WTC11 (cell line): ENCODE data around the gene GALK1. TPM values are rescaled to one million over a fixed set of nuclear protein-coding genes. Genes with fewer than 3 reads are reported as not detected.

ENCODE experiments used
- ATF2 ChIP-seq: sonication (generic); formaldehyde crosslinking; IDR thresholded peaks from 2 replicates; pipeline ENCODE4 v1.8.1; 2022; ENCODE audit warnings: low read depth, missing genetic modification reagents, borderline replicate concordance
- CDX4 ChIP-seq: fragments of 250-450 bp; sonication (Bioruptor Pico); IDR thresholded peaks from 2 replicates; pipeline ENCODE4 v1.9.0; 2021; ENCODE audit warnings: moderate library complexity, mild to moderate bottlenecking, inconsistent platforms, borderline replicate concordance
- E2F4 ChIP-seq: sonication (generic); formaldehyde crosslinking; IDR thresholded peaks from 2 replicates; pipeline ENCODE4 v1.8.1; 2022; ENCODE audit warnings: low read depth, mild to moderate bottlenecking, moderate library complexity, missing genetic modification reagents, borderline replicate concordance
- EMX1 ChIP-seq: fragments of 250-450 bp; sonication (Bioruptor Pico); IDR thresholded peaks from 2 replicates; pipeline ENCODE4 v1.8.0; 2021; ENCODE audit warnings: mild to moderate bottlenecking
- ETV6 ChIP-seq: sonication (generic); formaldehyde crosslinking; IDR thresholded peaks from 2 replicates; pipeline ENCODE4 v1.8.1; 2022; ENCODE audit warnings: mild to moderate bottlenecking, missing genetic modification reagents
- FOXP4 ChIP-seq: sonication (generic); formaldehyde crosslinking; IDR thresholded peaks from 2 replicates; pipeline ENCODE4 v1.8.0; 2022; ENCODE audit warnings: mild to moderate bottlenecking, missing genetic modification reagents
- IRF2 ChIP-seq: sonication (generic); formaldehyde crosslinking; IDR thresholded peaks from 2 replicates; pipeline ENCODE4 v1.8.0; 2022; ENCODE audit warnings: low read depth, missing genetic modification reagents, borderline replicate concordance
- NR1H2 ChIP-seq: sonication (generic); formaldehyde crosslinking; IDR thresholded peaks from 2 replicates; pipeline ENCODE4 v1.9.0; 2021; ENCODE audit warnings: mild to moderate bottlenecking, moderate library complexity, missing genetic modification reagents
- PRDM15 ChIP-seq: sonication (generic); formaldehyde crosslinking; IDR thresholded peaks from 2 replicates; pipeline ENCODE4 v1.8.0; 2022; ENCODE audit warnings: missing genetic modification reagents
- RORB ChIP-seq: fragments of 250-450 bp; sonication (Bioruptor Pico); IDR thresholded peaks from 2 replicates; pipeline ENCODE4 v1.9.0; 2021; ENCODE audit warnings: mild to moderate bottlenecking
- USF2 ChIP-seq: sonication (generic); formaldehyde crosslinking; IDR thresholded peaks from 2 replicates; pipeline ENCODE4 v1.8.1; 2023; ENCODE audit warnings: mild to moderate bottlenecking, missing genetic modification reagents, moderate library complexity
- ZBTB43 ChIP-seq: sonication (generic); formaldehyde crosslinking; IDR thresholded peaks from 2 replicates; pipeline ENCODE4 v1.8.1; 2023; ENCODE audit warnings: mild to moderate bottlenecking, missing genetic modification reagents
- ZNF219 ChIP-seq: sonication (generic); formaldehyde crosslinking; IDR thresholded peaks from 2 replicates; pipeline ENCODE4 v1.8.0; 2023; ENCODE audit warnings: missing genetic modification reagents, mild to moderate bottlenecking, borderline replicate concordance
- ZNF232 ChIP-seq: sonication (generic); formaldehyde crosslinking; IDR thresholded peaks from 2 replicates; pipeline ENCODE4 v1.8.0; 2022; ENCODE audit warnings: mild to moderate bottlenecking, missing genetic modification reagents
- ZNF425 ChIP-seq: fragments of 250-450 bp; sonication (Bioruptor Pico); conservative IDR thresholded peaks from 2 replicates; pipeline ENCODE4 v1.9.0; 2021; ENCODE audit warnings: mild to moderate bottlenecking
- ZNF532 ChIP-seq: fragments of 250-450 bp; sonication (Bioruptor Pico); IDR thresholded peaks from 2 replicates; pipeline ENCODE4 v1.9.0; 2021; ENCODE audit warnings: mild to moderate bottlenecking, borderline replicate concordance
- total RNA-seq: library from RNA; stranded (reverse); gene quantifications from 3 replicates; pipeline ENCODE4 v1.2.3, GENCODE V29; 2021

GALK1 gene
- total RNA-seq, 1 experiment from 2014 or later: 42.2 TPM

GRCh38 chr17:75776386-75777295 is 11.6 kb upstream of the GALK1 start (continued):
- TF ChIP-seq ZNF532 (CRISPR knock-in tag) (peak; percentile 74), E2F4 (CRISPR knock-in tag) (no peak), ATF2 (CRISPR knock-in tag) (no peak), PRDM15 (CRISPR knock-in tag) (no peak), ZNF219 (no peak), IRF2 (CRISPR knock-in tag) (no peak), ZNF425 (CRISPR knock-in tag) (no peak; the same call in none of the 2 replicates), CDX4 (no peak), ETV6 (CRISPR knock-in tag) (no peak), NR1H2 (CRISPR knock-in tag) (no peak), ZBTB43 (CRISPR knock-in tag) (no peak), EMX1 (CRISPR knock-in tag) (peak; percentile 56), ZNF232 (no peak), FOXP4 (no peak), RORB (CRISPR knock-in tag) (no peak), USF2 (CRISPR knock-in tag) (no peak)
